NCI-H128 (cell line): ENCODE results near the gene NKIRAS2.

ENCODE experiments used
- DNase-seq: peaks from one replicate; lab custom pipeline; 2025; ENCODE audit not compliant: unreplicated experiment; lab: John Stamatoyannopoulos, UW

Gene NKIRAS2

GRCh38 chr17:42026857-42027589 is 7.1 kb downstream of the NKIRAS2 start:
- no peak for DNase-seq

- no peak for DNase-seq
Measured at GRCh38 chr17:42027590-42027889, 7.7 kb downstream of the NKIRAS2 start.

- no peak for DNase-seq
Measured at GRCh38 chr17:42027961-42028790, 8.3 kb downstream of the NKIRAS2 start.

GRCh38 chr17:42028791-42029127 is 8.9 kb downstream of the NKIRAS2 start:
- no peak for DNase-seq

- DNase-seq = no peak
Measured at GRCh38 chr17:42031584-42031983, 11.7 kb downstream of the NKIRAS2 start.

- no peak for DNase-seq
Measured at GRCh38 chr17:42034059-42034458, 14.2 kb downstream of the NKIRAS2 start.

- DNase-seq = no peak
Measured at GRCh38 chr17:42038221-42038973, 18.5 kb downstream of the NKIRAS2 start.

- no peak for DNase-seq
Measured at GRCh38 chr17:42039794-42040763, 20.2 kb downstream of the NKIRAS2 start.

GRCh38 chr17:42040818-42041217 is 20.9 kb downstream of the NKIRAS2 start:
- DNase-seq = no peak

- DNase-seq = no peak
Measured at GRCh38 chr17:42041619-42042018, 21.7 kb downstream of the NKIRAS2 start.

- no peak for DNase-seq
Measured at GRCh38 chr17:42042598-42043319, 22.9 kb downstream of the NKIRAS2 start.

GRCh38 chr17:42045719-42046118 is 25.8 kb downstream of the NKIRAS2 start:
- DNase-seq = no peak

GRCh38 chr17:42047343-42047742 is 27.5 kb downstream of the NKIRAS2 start:
- DNase-seq = no peak

GRCh38 chr17:42049834-42050392 is 30.0 kb downstream of the NKIRAS2 start:
- DNase-seq = no peak

- no peak for DNase-seq
Measured at GRCh38 chr17:42050393-42051012, 30.6 kb downstream of the NKIRAS2 start, which contains the start of gene C17orf113. Gene C17orf113, minus strand, starts transcription at chr17:42050601. Its CDS starts 7,225 bp downstream, at chr17:42043376.

GRCh38 chr17:42051013-42051400 is 31.1 kb downstream of the NKIRAS2 start:
- DNase-seq = no peak

- DNase-seq = no peak
Measured at GRCh38 chr17:42051645-42052044, 31.8 kb downstream of the NKIRAS2 start.

- DNase-seq = no peak
Measured at GRCh38 chr17:42052346-42052877, 32.5 kb downstream of the NKIRAS2 start.
